ENCODE data around the gene SF3A2.
"Not testable (repeated sequence)": the region's sequence is repeated elsewhere in the genome, so short reads cannot be mapped to it uniquely, and the experiment has no call there.

Gene SF3A2

DNA sequence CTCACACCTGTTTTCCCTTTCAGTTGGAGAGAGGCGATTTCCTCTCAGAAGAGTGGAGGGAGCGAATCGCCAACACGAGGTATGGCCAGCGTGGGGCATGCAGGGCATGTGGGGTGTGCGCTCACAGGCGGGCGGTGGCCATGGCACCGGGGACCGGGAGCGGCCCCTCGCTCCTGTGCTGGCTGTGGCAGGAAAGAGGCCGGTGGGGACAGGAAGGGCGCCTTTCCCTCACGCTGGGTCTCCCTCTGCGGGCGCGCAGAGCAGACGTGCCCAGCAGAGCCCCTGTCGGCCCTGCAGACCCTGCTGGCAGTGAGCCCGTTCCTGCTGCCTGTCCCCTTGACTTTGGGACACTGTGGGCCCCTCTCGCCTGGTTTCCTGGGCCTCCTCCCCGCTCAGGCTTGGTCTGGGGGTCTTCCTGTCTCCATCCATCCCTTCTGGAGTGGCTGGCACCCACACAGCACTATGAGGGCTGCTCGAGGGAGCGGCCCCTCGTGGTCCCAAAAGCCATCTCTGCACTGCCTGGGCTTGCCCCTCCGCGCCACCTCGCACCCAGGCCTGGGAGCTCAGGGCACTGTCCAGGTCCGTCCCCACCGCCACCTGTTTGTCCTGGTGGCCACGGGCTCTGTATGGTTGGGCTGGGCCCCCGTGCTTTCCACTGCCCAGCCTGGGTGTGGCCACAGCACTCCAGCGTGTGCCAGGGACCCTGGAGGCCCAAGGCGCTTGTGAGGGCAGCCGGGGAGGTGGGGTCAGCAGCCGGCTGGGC, 36.6 kb upstream of the SF3A2 start:
- Mint-ChIP-seq H3K27ac (no peak overlapping the region), H3K4me1 (no peaks in the 10 kb centered on the region), H3K36me3 (peaks cover 11% of the 10 kb centered on the region), H3K4me3 (no peak overlapping the region), H3K9me3 (no peaks in the 10 kb centered on the region), H3K27me3 (no peaks in the 10 kb centered on the region)
- CTCF ChIA-PET: interaction anchor here (1.1 kb wide), 1 partner anchor 15 kb away, joined by 3 read pairs; no protein-coding TSS in a partner anchor
- no peak for DNase-seq

DNA sequence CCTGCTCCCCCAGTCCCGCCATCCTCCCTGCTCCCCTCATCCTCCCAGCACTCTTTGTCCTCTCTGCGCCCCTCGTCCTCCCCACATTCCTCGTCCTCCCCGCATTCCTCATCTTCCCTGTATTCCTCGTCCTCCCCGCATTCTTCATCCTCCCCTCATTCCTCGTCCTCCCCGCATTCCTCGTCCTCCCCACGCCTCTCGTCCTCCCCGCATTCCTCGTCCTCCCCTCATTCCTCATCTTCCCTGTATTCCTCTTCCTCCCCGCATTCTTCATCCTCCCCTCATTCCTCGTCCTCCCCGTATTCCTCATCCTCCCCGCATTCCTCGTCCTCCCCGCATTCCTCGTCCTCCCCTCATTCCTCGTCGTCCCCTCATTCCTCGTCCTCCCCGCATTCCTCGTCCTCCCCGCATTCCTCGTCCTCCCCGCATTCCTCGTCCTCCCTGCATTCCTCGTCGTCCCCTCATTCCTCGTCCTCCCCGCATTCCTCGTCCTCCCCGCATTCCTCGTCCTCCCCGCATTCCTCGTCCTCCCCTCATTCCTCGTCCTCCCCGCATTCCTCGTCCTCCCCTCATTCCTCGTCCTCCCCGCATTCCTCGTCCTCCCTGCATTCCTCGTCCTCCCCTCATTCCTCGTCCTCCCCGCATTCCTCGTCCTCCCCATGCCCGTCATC, 35.9 kb upstream of the SF3A2 start:
- H3K4me3 Mint-ChIP-seq, H3K4me1 Mint-ChIP-seq, H3K27ac Mint-ChIP-seq, H3K27me3 Mint-ChIP-seq, H3K9me3 Mint-ChIP-seq, CTCF ChIA-PET, DNase-seq: not testable (repeated sequence)
- peaks cover 15% of the 10 kb centered on the region for H3K36me3 Mint-ChIP-seq

DNA sequence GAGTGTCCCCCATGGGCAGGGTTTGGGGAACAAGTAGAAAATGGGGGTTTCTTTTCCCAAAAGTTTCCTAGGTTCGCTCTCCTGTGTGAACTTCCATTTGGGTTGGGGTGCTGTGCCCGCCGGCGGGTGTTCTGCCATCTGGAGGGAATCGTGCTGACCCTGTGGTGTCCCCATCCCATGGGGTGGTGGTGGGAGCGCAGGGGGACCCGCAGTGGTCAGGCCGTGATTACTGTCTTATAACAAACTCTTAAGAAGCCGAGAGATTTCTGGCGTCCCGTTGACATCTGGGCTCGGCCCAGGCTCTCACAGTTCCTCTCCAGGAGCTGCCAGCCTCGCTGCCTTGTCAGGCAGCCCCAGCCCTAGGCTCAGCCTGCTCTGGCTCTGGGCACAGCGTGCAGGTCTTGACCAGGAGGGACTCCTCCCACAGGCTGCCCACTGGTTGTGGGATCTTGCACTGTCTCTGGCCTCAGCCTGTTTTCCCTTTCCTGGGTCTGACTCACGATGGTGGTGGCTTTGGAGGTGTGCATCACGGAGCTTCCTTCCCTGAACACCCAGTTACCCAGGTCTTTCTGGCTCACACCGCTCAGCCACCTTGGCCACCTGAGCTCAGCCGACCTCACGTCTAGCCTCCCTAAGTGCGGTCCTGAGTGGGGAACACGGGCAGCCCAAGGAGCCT, 35.0 kb upstream of the SF3A2 start:
- Mint-ChIP-seq H3K27ac (no peak overlapping the region), H3K4me3 (no peak overlapping the region), H3K4me1 (no peaks in the 10 kb centered on the region), H3K27me3 (no peaks in the 10 kb centered on the region), H3K9me3 (no peaks in the 10 kb centered on the region), H3K36me3 (peaks cover 16% of the 10 kb centered on the region)
- CTCF ChIA-PET: no interaction called here
- DNase-seq: no peak

DNA sequence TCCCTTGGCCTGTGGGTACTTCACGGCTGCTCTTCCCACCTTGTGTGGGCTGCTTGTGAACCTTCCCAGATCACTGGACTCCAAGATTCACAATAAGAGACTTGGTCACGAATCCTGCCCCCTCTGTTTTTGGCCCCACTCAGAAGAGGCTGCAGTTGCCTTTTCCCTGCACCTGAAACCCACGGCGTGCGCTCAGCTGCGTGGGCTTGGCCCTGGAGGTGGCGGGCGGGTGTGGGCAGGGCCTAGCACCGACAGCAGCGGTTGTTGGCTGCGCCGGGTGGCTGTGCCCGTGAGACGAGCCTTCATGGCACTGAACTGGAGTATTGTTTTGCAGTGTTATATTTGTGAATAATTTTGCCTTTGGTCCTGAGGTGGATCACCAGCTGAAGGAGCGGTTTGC, 34.3 kb upstream of the SF3A2 start:
- Mint-ChIP-seq H3K4me3 (no peak overlapping the region), H3K27me3 (no peaks in the 10 kb centered on the region), H3K36me3 (peaks cover 15% of the 10 kb centered on the region), H3K27ac (no peak overlapping the region), H3K4me1 (no peaks in the 10 kb centered on the region), H3K9me3 (no peaks in the 10 kb centered on the region)
- DNase-seq: no peak
- CTCF ChIA-PET: interaction anchor here (0.6 kb wide), 1 partner anchor 37 kb away, joined by 3 read pairs; no protein-coding TSS in a partner anchor

DNA sequence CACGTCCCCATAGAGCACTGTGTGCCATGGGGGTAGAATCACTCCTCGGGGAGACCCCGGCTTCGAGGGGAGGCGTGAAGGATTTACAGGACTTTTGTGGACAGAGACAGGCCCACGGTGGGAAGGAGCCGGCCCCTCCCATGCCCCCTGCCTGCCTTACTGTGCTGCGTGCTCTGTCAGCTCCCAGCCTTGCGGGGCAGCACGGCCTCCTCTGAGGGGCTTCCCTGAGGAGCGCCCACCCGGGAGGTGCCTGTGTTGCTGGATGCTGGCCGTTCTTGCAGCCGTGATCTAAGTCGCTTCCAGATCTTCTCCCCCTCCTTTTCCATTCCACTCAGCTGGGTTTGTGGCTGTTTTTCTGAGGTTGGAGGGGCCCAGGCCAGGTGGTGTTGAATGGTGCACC, 29.6 kb upstream of the SF3A2 start:
- Mint-ChIP-seq H3K9me3 (no peaks in the 10 kb centered on the region), H3K36me3 (peaks cover 25% of the 10 kb centered on the region), H3K27me3 (no peaks in the 10 kb centered on the region), H3K4me3 (no peak overlapping the region), H3K27ac (no peak overlapping the region), H3K4me1 (peaks cover 3% of the 10 kb centered on the region)
- DNase-seq: no peak
- CTCF ChIA-PET: no interaction called here

DNA sequence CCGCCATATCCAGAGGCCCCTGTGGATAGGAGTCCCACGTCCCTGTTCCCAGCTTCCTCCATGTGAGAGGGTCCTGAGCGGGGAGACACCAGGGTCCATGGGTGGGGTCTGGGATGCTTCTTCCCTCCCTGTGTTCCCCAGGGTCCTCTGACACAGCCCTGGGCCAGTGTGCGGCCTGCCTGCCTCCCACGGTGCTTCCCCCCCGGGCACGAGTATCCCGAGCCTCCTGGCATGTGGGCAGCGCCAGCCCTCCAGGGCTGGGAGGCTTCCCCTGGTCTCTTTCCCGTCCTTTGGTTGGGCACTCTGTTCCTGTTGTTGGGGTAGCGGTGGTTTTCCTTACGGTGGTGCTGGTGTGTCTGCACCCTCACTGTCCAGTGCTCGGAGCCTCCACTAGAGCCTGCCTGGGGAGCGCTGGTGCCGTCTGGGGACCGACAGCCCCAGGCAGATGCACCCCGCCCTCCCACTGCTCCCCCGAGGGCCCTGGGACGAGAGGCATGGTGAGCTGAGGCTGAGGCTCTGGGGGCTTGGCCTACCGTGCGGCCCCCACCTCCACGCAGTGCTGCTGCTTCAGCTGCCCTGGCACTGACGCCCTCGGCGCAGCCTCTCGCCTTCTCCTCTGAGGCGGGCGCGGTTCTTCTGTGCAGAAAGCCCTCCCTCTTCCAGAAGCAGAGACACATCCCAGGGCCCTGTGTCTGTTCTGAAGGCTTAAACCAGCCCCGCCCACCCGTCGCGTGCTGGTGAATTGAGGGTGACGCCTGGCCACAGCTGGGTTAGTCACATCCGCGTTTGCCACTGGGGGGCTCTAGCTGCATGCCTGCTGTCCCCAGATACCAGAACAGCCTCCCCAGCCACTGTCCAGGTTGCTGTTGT, 28.4 kb upstream of the SF3A2 start:
- Mint-ChIP-seq H3K27ac (no peak overlapping the region), H3K27me3 (no peaks in the 10 kb centered on the region), H3K9me3 (no peaks in the 10 kb centered on the region), H3K4me3 (no peak overlapping the region), H3K36me3 (peaks cover 29% of the 10 kb centered on the region), H3K4me1 (peaks cover 3% of the 10 kb centered on the region)
- peak; percentile 48 for DNase-seq
- CTCF ChIA-PET: no interaction called here

DNA sequence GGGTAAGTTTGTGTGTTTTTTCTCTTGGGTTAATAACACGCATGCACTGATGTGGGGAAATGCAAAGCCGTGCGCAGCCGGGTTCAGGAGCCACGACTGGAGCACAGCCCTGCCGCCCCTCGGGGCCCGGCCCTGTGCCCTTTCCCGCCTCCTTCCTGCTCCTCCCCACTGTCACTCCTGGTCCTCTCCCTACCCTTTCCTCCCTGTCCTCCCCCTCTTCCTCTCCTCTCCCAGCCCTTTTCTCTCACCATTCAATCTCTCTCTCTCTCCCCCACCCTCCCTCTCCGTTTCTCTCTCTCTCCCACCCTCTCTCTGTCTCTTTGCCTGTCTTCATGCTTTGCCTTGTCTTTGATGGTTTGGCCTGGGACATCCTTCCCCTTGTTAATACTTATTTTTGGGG, 27.6 kb upstream of the SF3A2 start:
- Mint-ChIP-seq H3K4me1 (peaks cover 6% of the 10 kb centered on the region), H3K27ac (no peak overlapping the region), H3K36me3 (peaks cover 30% of the 10 kb centered on the region), H3K9me3 (no peaks in the 10 kb centered on the region), H3K4me3 (no peak overlapping the region), H3K27me3 (no peaks in the 10 kb centered on the region)
- CTCF ChIA-PET: no interaction called here
- no peak for DNase-seq

DNA sequence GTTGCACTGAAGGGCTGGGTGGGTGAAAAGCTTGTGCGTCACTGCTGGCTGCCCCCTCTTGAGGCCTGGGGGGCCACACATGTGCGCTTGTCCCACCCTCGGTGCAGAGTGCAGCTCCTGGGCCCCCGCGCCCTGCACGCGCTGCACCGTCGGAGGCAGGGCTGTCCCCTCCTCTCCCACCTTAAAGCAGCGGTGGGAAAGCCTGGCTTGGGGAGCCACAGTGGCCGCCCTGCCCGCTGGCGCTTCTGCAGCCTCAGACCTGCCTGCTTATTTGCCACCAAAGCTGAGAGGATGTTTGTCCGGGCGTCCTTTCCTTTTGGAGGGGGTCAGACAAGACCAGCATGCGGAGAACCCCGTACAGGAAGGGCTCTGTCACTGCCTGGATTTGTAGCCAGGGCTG, 27.2 kb upstream of the SF3A2 start:
- CTCF ChIA-PET: no interaction called here
- no peak for DNase-seq
- no peak overlapping the region for H3K27ac Mint-ChIP-seq
- no peaks in the 10 kb centered on the region for H3K9me3 Mint-ChIP-seq
- peaks cover 25% of the 10 kb centered on the region for H3K36me3 Mint-ChIP-seq
- H3K27me3 Mint-ChIP-seq: no peaks in the 10 kb centered on the region
- no peak overlapping the region for H3K4me3 Mint-ChIP-seq
- peaks cover 8% of the 10 kb centered on the region for H3K4me1 Mint-ChIP-seq

DNA sequence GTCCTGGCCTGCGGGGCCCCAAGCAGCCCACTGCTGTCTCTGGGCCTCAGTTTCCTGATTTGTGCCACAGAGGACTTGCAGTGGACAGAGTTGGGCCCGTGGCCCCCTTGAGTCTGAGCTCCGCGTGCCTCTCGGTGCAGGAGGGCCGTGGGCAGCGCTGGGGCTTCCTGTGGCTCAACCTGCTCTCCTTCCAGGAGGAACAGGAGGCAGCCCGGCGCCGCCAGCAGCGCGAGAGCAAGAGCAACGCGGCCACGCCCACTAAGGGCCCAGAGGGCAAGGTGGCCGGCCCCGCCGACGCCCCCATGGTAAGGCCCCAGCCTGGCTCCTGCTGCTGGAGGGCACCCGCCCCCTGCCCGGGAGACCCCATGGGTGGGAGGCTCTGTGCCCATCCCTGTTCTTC, 26.4 kb upstream of the SF3A2 start:
- H3K4me1 Mint-ChIP-seq: peaks cover 16% of the 10 kb centered on the region
- CTCF ChIA-PET: no interaction called here
- no peak overlapping the region for H3K4me3 Mint-ChIP-seq
- no peaks in the 10 kb centered on the region for H3K9me3 Mint-ChIP-seq
- H3K27me3 Mint-ChIP-seq: no peaks in the 10 kb centered on the region
- DNase-seq: no peak
- H3K36me3 Mint-ChIP-seq: peaks cover 26% of the 10 kb centered on the region
- no peak overlapping the region for H3K27ac Mint-ChIP-seq

DNA sequence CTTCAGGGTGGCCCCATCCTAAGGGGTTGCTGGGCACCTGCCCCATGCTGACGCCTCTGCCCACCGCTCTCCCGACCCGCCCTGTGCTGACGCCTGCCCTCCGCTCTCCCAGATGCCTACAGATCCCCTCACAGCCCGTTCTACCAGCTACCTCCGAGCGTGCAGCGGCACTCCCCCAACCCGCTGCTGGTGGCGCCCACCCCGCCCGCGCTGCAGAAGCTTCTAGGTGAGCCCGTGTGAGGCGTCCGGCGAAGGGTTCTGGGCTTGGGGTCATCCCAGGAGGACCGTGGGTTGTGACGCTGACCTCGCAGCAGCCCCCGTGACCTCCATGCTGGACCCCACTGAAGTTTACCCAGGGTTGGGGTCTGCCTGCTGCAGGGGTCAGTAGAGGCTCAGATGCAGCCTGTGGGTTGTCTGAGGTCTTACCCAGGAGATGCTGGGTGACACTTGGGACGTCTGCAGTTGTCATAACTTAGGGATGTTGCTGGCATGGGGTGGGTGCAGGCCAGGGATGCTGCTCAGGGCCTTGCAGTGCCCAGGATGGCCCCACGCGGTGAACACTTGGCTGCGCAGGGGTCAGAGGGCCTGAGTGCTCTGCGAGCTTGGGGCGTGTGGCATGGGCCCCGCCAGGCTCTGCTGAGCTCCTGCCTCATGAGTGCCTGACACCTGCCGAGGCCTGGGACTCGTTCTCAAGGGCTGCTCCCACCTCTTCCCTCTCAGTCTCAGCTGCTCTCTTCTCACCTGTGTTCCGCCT, 25.5 kb upstream of the SF3A2 start:
- H3K4me3 Mint-ChIP-seq: no peak overlapping the region
- CTCF ChIA-PET: no interaction called here
- no peak for DNase-seq
- H3K9me3 Mint-ChIP-seq: no peaks in the 10 kb centered on the region
- H3K4me1 Mint-ChIP-seq: peaks cover 24% of the 10 kb centered on the region
- no peaks in the 10 kb centered on the region for H3K27me3 Mint-ChIP-seq
- H3K36me3 Mint-ChIP-seq: peaks cover 31% of the 10 kb centered on the region
- H3K27ac Mint-ChIP-seq: no peak overlapping the region

DNA sequence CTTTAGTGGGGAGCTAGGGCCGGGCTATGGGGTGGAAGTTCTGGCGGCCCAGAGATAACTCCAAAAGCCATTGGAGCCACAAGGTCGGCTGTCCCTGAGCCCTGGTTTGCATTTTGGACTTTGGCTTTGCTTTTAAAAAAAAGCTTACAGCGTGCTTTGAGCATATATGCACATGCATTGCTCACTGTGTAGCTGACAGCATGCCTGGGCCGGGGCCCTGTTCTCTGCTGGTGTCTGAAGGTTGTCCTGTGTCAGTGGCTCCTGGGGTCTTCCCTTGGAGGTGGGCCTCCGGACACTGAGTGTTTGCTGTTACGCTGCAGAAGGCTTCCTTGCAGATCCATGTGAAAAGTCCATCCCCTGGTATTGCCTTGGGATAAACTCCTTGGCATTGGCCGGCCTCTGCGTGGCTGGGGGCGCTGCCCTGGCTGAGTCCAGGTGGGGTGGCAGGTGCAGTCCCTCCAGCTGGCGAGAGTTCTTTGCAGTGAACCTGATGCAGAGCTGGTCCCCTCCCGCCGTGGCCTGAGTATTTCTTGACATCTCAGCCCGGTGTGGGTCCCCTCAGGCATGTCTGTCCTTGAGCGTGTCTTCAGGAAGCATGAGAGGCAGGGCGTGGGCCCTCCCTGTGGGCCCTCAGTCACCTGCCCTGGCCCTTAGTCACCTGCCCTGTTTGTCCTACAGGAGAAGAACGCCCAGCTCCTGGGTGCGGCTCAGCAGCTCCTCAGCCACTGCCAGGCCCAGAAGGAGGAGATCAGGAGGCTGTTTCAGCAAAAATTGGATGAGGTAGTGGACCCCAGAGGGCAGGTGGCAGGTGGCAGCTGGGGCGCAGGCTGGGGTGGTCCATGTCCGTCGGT, 23.5 kb upstream of the SF3A2 start:
- CTCF ChIA-PET: interaction anchor here (1.1 kb wide), 1 partner anchor 20 kb away, joined by 3 read pairs; no protein-coding TSS in a partner anchor
- no peak for DNase-seq
- Mint-ChIP-seq H3K4me1 (peaks cover 24% of the 10 kb centered on the region), H3K36me3 (peaks cover 36% of the 10 kb centered on the region), H3K27ac (no peak overlapping the region), H3K4me3 (no peak overlapping the region), H3K9me3 (no peaks in the 10 kb centered on the region), H3K27me3 (no peaks in the 10 kb centered on the region)

DNA sequence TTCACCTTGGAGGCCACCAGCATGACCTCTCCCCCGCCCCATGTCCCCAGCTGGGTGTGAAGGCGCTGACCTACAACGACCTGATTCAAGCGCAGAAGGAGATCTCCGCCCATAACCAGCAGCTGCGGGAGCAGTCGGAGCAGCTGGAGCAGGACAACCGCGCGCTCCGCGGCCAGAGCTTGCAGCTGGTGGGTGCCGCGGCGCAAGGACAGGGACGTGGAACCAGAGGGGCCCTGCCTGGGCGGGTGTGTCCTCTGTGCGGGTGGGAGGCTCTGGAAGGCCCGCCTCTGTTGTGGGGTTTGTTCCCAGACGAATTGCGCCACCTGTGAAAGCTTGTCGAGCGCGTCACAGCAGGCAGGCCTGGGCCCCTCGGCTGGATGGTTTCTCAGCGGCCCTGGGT, 22.8 kb upstream of the SF3A2 start:
- Mint-ChIP-seq H3K36me3 (peaks cover 36% of the 10 kb centered on the region), H3K27ac (no peak overlapping the region), H3K27me3 (no peaks in the 10 kb centered on the region), H3K9me3 (no peaks in the 10 kb centered on the region), H3K4me1 (peaks cover 21% of the 10 kb centered on the region), H3K4me3 (no peak overlapping the region)
- CTCF ChIA-PET: no interaction called here
- DNase-seq: no peak

DNA sequence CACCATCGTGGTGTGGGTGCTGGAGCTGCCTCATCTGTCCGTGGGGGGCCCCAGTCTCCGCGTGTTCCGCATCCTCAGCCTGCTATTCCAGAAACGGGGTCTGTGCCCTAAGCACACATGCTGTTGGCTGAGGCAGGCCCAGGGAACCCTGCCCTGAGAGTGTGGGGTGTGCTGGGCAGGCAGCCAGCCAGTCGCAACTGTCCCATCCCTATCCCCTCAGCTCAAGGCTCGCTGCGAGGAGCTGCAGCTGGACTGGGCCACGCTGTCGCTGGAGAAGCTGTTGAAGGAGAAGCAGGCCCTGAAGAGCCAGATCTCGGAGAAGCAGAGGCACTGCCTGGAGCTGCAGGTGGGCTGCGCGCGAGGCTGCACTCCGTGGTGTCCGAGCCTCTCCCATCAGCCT, 22.4 kb upstream of the SF3A2 start:
- peaks cover 21% of the 10 kb centered on the region for H3K4me1 Mint-ChIP-seq
- no peaks in the 10 kb centered on the region for H3K27me3 Mint-ChIP-seq
- H3K4me3 Mint-ChIP-seq: no peak overlapping the region
- CTCF ChIA-PET: interaction anchor here (0.5 kb wide), 1 partner anchor 177 kb away, joined by 3 read pairs; no protein-coding TSS in a partner anchor
- H3K27ac Mint-ChIP-seq: no peak overlapping the region
- no peak for DNase-seq
- H3K9me3 Mint-ChIP-seq: no peaks in the 10 kb centered on the region
- peaks cover 36% of the 10 kb centered on the region for H3K36me3 Mint-ChIP-seq

Measured in activated naive CD4-positive, alpha-beta T cell treated with anti-CD3 and anti-CD28 coated beads, Interleukin-2, amount 10 ng/mL, durations not matched to agents 7 days and 5 days (primary cell).